HUDEP-2 (cell line): ENCODE data around the gene DNAJC11.

Source experiments
- DNase-seq, 76 experiments: peaks; one replicate each; lab custom pipeline; 2025; ENCODE audit not compliant: unreplicated experiment in 76 of 76; lab: John Stamatoyannopoulos, UW

The DNAJC11 gene

GRCh38 chr1:6587261-6588005 lies 114.2 kb downstream of the DNAJC11 start:
- no peak for DNase-seq

- no peak for DNase-seq
Measured at GRCh38 chr1:6586404-6586816, 115.2 kb downstream of the DNAJC11 start.

GRCh38 chr1:6585841-6586240 lies 115.8 kb downstream of the DNAJC11 start:
- DNase-seq = no peak

- no peak for DNase-seq
Measured at GRCh38 chr1:6585081-6585722, 116.4 kb downstream of the DNAJC11 start.
